GM12878 (cell line): ENCODE results near the gene VIPR1. TPM values are rescaled to one million over a fixed set of nuclear protein-coding genes. Genes with fewer than 3 reads are reported as not detected.

ENCODE experiments used
- ATAC-seq: fragments of 200-7000 bp; cut with Tn5 transposase; 3 replicates; pipeline ENCODE4 v1.9.1; 2020; ENCODE audit warnings: mild to moderate bottlenecking, moderate library complexity
- BruUV-seq: library from RNA; stranded (reverse); fragments of 400-500 nt; replicated peaks from 2 replicates; lab custom pipeline; 2021; lab: Mats Ljungman, UMichigan
- CTCF ChIA-PET: fragments of 300-600 bp; sonication (Branson Sonifier 250); formaldehyde crosslinking; extraction: SDS; loops from one replicate; lab custom pipeline; 2021; ENCODE audit warnings: inconsistent platforms; lab: Yijun Ruan, JAX
- POLR2A ChIA-PET: fragments of 350-600 bp; formaldehyde crosslinking; extraction: SDS; loops from one replicate; lab custom pipeline; 2021; ENCODE audit warnings: inconsistent platforms; lab: Charles Lee
- RAD21 ChIA-PET: fragments of 300-600 bp; sonication (Branson Sonifier 250); formaldehyde crosslinking; loops from one replicate; lab custom pipeline; 2023; ENCODE audit warnings: antibody characterized with exemption; ENCODE audit not compliant: unreplicated experiment; lab: Charles Lee
- SMC1A ChIA-PET: fragments of 300-600 bp; sonication (Branson Sonifier 250); formaldehyde crosslinking; loops from one replicate; lab custom pipeline; 2023; ENCODE audit not compliant: unreplicated experiment, uncharacterized antibody; lab: Charles Lee
- DNase-seq: peaks from one replicate; pipeline ENCODE4 v3.0.0-alpha.2; 2011; ENCODE audit warnings: low read depth, low spot score
- FAIRE-seq: peaks from 3 replicates; lab custom pipeline; 2011; peaks lifted over from hg19 to GRCh38; lab: Jason Lieb, UNC
- H2AFZ ChIP-seq: 2 replicates; pipeline ENCODE4 v1.6.0; 2011; ENCODE audit warnings: low read depth, low read length, control low read depth; ENCODE audit not compliant: control insufficient read depth
- H3K27ac ChIP-seq: 2 replicates; pipeline ENCODE4 v1.5.1; 2011; ENCODE audit warnings: control low read depth; ENCODE audit not compliant: control insufficient read depth, insufficient read depth
- H3K27me3 ChIP-seq, 2 experiments: replicated peaks in 1 of 2; 2 replicates each; pipeline versions ENCODE4 v1.6.0 to v1.6.1; 2011; ENCODE audit warnings: low read length in 1 of 2; ENCODE audit not compliant: control insufficient read depth in 2 of 2, insufficient read depth in 2 of 2
- H3K36me3 ChIP-seq, 2 experiments: 2 replicates each; pipeline ENCODE4 v1.5.1; 2011; ENCODE audit warnings: low read length in 1 of 2; ENCODE audit not compliant: control insufficient read depth in 2 of 2, insufficient read depth in 2 of 2
- H3K4me1 ChIP-seq: 2 replicates; pipeline ENCODE4 v1.6.1; 2011; ENCODE audit warnings: mild to moderate bottlenecking, low read length, moderate library complexity, mixed read lengths; ENCODE audit not compliant: control insufficient read depth, insufficient read depth
- H3K4me2 ChIP-seq: 2 replicates; pipeline ENCODE4 v1.6.0; 2011; ENCODE audit warnings: control low read depth; ENCODE audit not compliant: control insufficient read depth, insufficient read depth
- H3K4me3 ChIP-seq: fragments of 200-600 bp; sonication (generic); 2 replicates; pipeline ENCODE4 v1.5.1; 2016
- H3K79me2 ChIP-seq: 2 replicates; pipeline ENCODE4 v1.6.0; 2011; ENCODE audit warnings: low read length; ENCODE audit not compliant: control insufficient read depth, insufficient read depth
- H3K9ac ChIP-seq: 2 replicates; pipeline ENCODE4 v1.8.0; 2011; ENCODE audit warnings: low read length, control low read depth, mixed read lengths; ENCODE audit not compliant: control insufficient read depth, insufficient read depth
- H3K9me3 ChIP-seq: replicated peaks from 3 replicates; pipeline ENCODE4 v1.5.1; 2011; ENCODE audit warnings: mild to moderate bottlenecking, low read length; ENCODE audit not compliant: control insufficient read depth, insufficient read depth
- H4K20me1 ChIP-seq: 2 replicates; pipeline ENCODE4 v1.6.0; 2011; ENCODE audit not compliant: control insufficient read depth, insufficient read depth
- ATF7 ChIP-seq: fragments of 450-650 bp; IDR thresholded peaks from 2 replicates; pipeline ENCODE4 v1.6.1; 2016; ENCODE audit warnings: low read depth, mild to moderate bottlenecking
- CREB1 ChIP-seq: IDR thresholded peaks from 2 replicates; pipeline ENCODE4 v1.6.1; 2012; ENCODE audit warnings: low read depth, mild to moderate bottlenecking, inconsistent platforms
- FOXK2 ChIP-seq: fragments of 450-650 bp; IDR thresholded peaks from 2 replicates; pipeline ENCODE4 v1.6.1; 2017; ENCODE audit warnings: mild to moderate bottlenecking, moderate library complexity
- HCFC1 ChIP-seq: fragments of 150-350 bp; IDR thresholded peaks from 2 replicates; pipeline ENCODE4 v1.6.1; 2014; ENCODE audit warnings: low read length
- HDAC6 ChIP-seq: fragments of 200-600 bp; sonication (generic); IDR thresholded peaks from one replicate; pipeline ENCODE4 v1.8.0; 2017; ENCODE audit warnings: antibody characterized with exemption; ENCODE audit not compliant: unreplicated experiment
- MEF2A ChIP-seq: IDR thresholded peaks from 2 replicates; pipeline ENCODE4 v1.6.1; 2011; ENCODE audit warnings: low read depth, mild to moderate bottlenecking, low read length, moderate library complexity; ENCODE audit not compliant: insufficient read depth
- PAX5 ChIP-seq: IDR thresholded peaks from 2 replicates; pipeline ENCODE4 v1.6.1; 2011; ENCODE audit warnings: low read depth, low read length, borderline replicate concordance
- RAD51 ChIP-seq: fragments of 450-650 bp; IDR thresholded peaks from 2 replicates; pipeline ENCODE4 v1.6.1; 2016; ENCODE audit warnings: moderate library complexity, mild to moderate bottlenecking, inconsistent platforms
- SUPT20H ChIP-seq: IDR thresholded peaks from 2 replicates; pipeline ENCODE4 v1.6.1; 2011; ENCODE audit warnings: low read depth, mild to moderate bottlenecking, low read length, moderate library complexity, borderline replicate concordance; ENCODE audit not compliant: control insufficient read depth
- TARDBP ChIP-seq: IDR thresholded peaks from 2 replicates; pipeline ENCODE4 v1.6.1; 2016; ENCODE audit warnings: borderline replicate concordance
- ZNF622 ChIP-seq: fragments of 450-650 bp; IDR thresholded peaks from 2 replicates; pipeline ENCODE4 v1.6.1; 2017; ENCODE audit warnings: mild to moderate bottlenecking, inconsistent platforms
- whole genome bisulfite sequencing: methylation state at CpG from one replicate; pipeline ENCODE4 v1.1.6; 2016; ENCODE audit warnings: low lambda C conversion rate; ENCODE audit not compliant: insufficient replicate concordance, insufficient coverage; ENCODE audit errors: missing lambda C conversion rate; 5-methylcytosine and 5-hydroxymethylcytosine counted together
- in situ Hi-C: fragments of 300-500 bp; cut with MboI; formaldehyde crosslinking; loops from 9 replicates; pipeline ENCODE4 v1.14.3; 2018; ENCODE audit warnings: mixed read lengths
- intact Hi-C: fragments of 100-400 bp; cut with micrococcal nuclease; formaldehyde crosslinking; loops from one replicate; pipeline ENCODE4 v1.14.2; 2022; ENCODE audit not compliant: unreplicated experiment
- polyA plus RNA-seq, 11 experiments: library from polyadenylated mRNA; depleted of rRNA in 4 of 11; unstranded in 6 of 11; stranded (reverse) in 5 of 11; fragments of >200 nt; fragmentation: Nextera tagmentation in 4 of 11; fragmentation: Illumina TruSeq in 1 of 11; extraction: Ambion mirVana in 4 of 11; extraction: Trizol in 1 of 11; gene quantifications; 1 replicate in 1 of 11; 2 replicates in 10 of 11; pipeline versions ENCODE4 v1.2.1 to v1.2.3, GENCODE V29; 2011 to 2016; ENCODE audit warnings: inconsistent platforms in 2 of 11, missing spikeins in 2 of 11, low read depth in 1 of 11
- total RNA-seq, 4 experiments: library from RNA; depleted of rRNA in 3 of 4; stranded (reverse); fragments of >200 nt in 3 of 4; fragmentation: Illumina TruSeq in 1 of 4; extraction: Trizol in 1 of 4; gene quantifications; 2 replicates each; pipeline versions ENCODE4 v1.2.1 to v1.2.3, GENCODE V29; 2013 to 2021
- TF ChIP-seq, protein P1 (sequence below), 3 experiments: IDR thresholded peaks in 2 of 3; conservative IDR thresholded peaks in 1 of 3; 2 replicates each; pipeline ENCODE4 v1.5.1; 2011; ENCODE audit warnings: low read depth in 3 of 3, low read length in 3 of 3, mild to moderate bottlenecking in 3 of 3, control low read depth in 2 of 3, moderate library complexity in 2 of 3, inconsistent platforms in 1 of 3, mixed read lengths in 1 of 3; ENCODE audit not compliant: control insufficient read depth in 2 of 3, insufficient read depth in 1 of 3; ENCODE audit errors: extremely low read depth in 1 of 3

VIPR1 gene
- total and polyA plus RNA-seq, 10 of the 15 experiments (the other 5 are each of a cell fraction or from before 2014, with no cell fraction given), result 0.03 to 0.28 (median 0.12) TPM; not detected in 6

DNA sequence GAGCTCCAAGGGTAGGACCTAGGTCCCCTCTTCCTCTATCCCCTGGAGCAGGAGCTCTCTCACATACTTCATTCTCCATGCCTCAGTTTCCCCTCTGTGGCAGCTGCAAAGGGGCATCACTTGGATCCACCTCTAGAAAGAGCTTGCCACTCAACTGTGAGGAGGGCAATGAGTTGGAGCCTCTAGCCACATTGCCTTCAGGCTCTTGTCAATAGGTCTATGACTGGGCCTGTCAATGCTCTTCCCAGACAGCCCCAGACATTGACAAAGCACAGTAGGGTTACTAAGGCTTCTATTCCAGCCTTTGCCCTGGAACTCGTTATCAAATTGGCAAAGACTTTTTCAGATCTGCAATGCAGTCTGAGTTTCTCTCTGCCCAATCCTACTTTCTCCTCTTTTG, 4.4 kb upstream of the VIPR1 start:
- TF ChIP-seq ZNF622 (no peak), FOXK2 (no peak), CREB1 (no peak), ATF7 (no peak), TARDBP (no peak), HCFC1 (no peak), SUPT20H (no peak), PAX5 (no peak), HDAC6 (no peak), RAD51 (no peak), MEF2A (no peak)
- TF ChIP-seq, protein P1, sequence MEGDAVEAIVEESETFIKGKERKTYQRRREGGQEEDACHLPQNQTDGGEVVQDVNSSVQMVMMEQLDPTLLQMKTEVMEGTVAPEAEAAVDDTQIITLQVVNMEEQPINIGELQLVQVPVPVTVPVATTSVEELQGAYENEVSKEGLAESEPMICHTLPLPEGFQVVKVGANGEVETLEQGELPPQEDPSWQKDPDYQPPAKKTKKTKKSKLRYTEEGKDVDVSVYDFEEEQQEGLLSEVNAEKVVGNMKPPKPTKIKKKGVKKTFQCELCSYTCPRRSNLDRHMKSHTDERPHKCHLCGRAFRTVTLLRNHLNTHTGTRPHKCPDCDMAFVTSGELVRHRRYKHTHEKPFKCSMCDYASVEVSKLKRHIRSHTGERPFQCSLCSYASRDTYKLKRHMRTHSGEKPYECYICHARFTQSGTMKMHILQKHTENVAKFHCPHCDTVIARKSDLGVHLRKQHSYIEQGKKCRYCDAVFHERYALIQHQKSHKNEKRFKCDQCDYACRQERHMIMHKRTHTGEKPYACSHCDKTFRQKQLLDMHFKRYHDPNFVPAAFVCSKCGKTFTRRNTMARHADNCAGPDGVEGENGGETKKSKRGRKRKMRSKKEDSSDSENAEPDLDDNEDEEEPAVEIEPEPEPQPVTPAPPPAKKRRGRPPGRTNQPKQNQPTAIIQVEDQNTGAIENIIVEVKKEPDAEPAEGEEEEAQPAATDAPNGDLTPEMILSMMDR (IDR thresholded peaks at IDR 0.05 in 2 of 3, conservative IDR thresholded peaks at IDR 0.05 in 1 of 3; ENCODE audit: control insufficient read depth in 2 of 3, extremely low read depth in 1 of 3, insufficient read depth in 1 of 3, low read depth in 3 of 3, low read length in 3 of 3), result no peak
- RAD21 ChIA-PET, result no interaction called here
- H3K27ac ChIP-seq, result no peak overlapping the region
- H3K9me3 ChIP-seq, result no peaks in the 10 kb centered on the region
- H2AFZ ChIP-seq, result no peak overlapping the region
- peaks cover 6 to 13% of the 10 kb centered on the region in 2 experiments for H3K27me3 ChIP-seq
- no peak overlapping the region for H3K9ac ChIP-seq
- H3K4me1 ChIP-seq, result peaks cover 6% of the 10 kb centered on the region; the same call in 1 of the 2 replicates
- H3K4me3 ChIP-seq, result no peak overlapping the region
- no peaks in the 10 kb centered on the region for H3K79me2 ChIP-seq
- intact Hi-C loops (no loop called here), in situ Hi-C loops (no loop called here)
- POLR2A ChIA-PET, result no interaction called here
- ATAC-seq, result no peak
- SMC1A ChIA-PET, result no interaction called here
- FAIRE-seq, result no peak
- CTCF ChIA-PET, result interaction anchor here (1.1 kb wide), 1 partner anchor 284 kb away, joined by 3 read pairs; no protein-coding TSS in a partner anchor
- no peaks in the 10 kb centered on the region for H4K20me1 ChIP-seq
- no TSS peak for BruUV-seq
- 0% methylated on average over 1 of the region's 1 CpG for WGBS
- no peak overlapping the region for H3K4me2 ChIP-seq
- H3K36me3 ChIP-seq, result no peaks in the 10 kb centered on the region
- DNase-seq, result no peak
